ENCODE results near the gene CENPA.

The CENPA gene

DNA sequence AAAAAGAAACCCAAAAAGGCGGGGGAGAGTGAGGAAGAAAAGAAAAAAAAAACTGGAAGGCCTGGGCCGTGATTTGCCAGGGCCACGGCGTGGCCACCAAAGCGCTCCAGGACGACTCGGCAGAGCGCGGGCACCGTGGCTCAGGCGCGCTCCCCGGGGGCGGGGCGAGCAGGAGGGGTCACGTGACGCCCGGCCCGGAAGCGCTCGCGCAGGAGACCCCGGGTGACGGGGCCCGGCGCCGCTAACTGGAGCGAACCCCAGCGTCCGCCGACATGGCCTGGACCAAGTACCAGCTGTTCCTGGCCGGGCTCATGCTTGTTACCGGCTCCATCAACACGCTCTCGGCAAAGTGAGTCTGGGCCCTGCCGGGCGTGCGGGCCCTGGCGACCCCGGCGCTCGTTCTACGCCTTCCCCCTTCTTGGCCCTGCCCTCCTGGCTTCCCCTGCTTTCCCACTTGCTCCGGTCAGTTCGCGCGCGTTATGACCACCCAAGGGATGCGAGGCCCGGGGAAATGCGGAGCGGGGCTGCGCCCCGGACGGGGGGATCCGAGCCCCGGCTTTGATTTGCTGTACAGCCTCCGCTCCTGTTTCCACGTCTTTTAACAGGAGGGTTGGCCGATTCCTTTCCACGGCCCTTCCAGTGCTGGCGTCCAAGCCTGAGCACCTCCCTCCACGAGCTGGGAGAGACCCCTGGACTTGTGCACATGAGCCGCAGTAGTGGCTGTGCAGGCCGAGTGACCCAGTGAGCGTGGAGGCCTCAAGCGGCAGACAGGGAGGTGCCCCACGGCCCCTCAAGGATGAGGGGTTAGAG lies 21.6 kb upstream of the CENPA start, which contains the start of gene SLC35F6:
TSS of gene SLC35F6 (plus strand) at position 207 of the 810 bp plus-strand sequence. CDS start at position 273, 66 bp downstream.
- Histone ChIP-seq H3K4me3 (ENCODE audit: low read length) (peak within 1 kb of the TSS; percentile 99), H3K4me1 (ENCODE audit: control insufficient read depth, insufficient read depth, low read length) (peaks cover 43% of the 10 kb centered on the region), H3K9ac (ENCODE audit: low read length) (peak within 1 kb of the TSS; percentile 99), H3K36me3 (ENCODE audit: control insufficient read depth, insufficient read depth, low read length) (no peaks in the 10 kb centered on the region), H3K9me3 (ENCODE audit: control insufficient read depth, low read length) (no peaks in the 10 kb centered on the region), H3K27me3 (ENCODE audit: control insufficient read depth, insufficient read depth, low read length) (no peaks in the 10 kb centered on the region)

GRCh38 chr2:26764906-26765305 lies 20.9 kb upstream of the CENPA start:
- Histone ChIP-seq H3K27me3 (ENCODE audit: control insufficient read depth, insufficient read depth, low read length) (no peaks in the 10 kb centered on the region), H3K9me3 (ENCODE audit: control insufficient read depth, low read length) (no peaks in the 10 kb centered on the region), H3K9ac (ENCODE audit: low read length) (peak overlapping the region; percentile 99), H3K4me3 (ENCODE audit: low read length) (peak overlapping the region; percentile 99), H3K36me3 (ENCODE audit: control insufficient read depth, insufficient read depth, low read length) (no peaks in the 10 kb centered on the region), H3K4me1 (ENCODE audit: control insufficient read depth, insufficient read depth, low read length) (peaks cover 50% of the 10 kb centered on the region)

DNA sequence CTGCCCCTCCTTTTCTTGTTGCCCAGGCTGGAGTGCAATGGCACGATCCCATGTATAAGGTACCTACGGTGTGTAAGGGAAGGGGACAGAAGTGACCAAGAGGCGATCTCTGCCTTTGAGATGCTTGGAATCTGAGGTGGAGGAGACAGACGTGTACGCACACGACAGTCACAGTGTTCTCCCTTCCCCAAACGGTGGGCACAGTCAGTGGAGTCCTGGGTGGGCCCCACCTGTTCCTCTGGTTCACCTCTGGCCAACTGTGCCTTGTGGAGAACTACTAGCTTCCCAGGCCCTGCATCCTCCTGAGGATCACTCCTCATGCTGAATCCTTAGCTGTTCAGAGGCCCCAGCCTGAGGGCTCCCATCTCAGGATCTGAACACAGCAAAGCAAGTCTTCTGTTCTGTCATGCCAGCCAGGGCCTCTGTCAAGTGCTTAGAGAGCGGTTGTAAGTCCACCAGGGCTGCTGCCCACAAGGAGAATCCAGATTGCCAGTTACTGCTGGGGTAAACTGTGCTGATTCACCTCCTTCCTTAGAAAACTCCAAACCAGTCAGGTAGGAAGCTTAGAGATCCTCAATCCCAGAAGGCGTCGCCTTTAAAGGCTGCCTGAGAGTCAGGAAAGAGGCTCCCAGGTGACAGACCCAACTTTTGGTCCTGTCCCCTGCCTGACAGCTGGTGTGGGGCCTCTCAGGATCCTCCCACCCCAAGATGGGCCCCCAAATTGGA lies 20.2 kb upstream of the CENPA start:
- Histone ChIP-seq H3K27me3 (ENCODE audit: control insufficient read depth, insufficient read depth, low read length) (no peaks in the 10 kb centered on the region), H3K4me1 (ENCODE audit: control insufficient read depth, insufficient read depth, low read length) (peaks cover 55% of the 10 kb centered on the region), H3K36me3 (ENCODE audit: control insufficient read depth, insufficient read depth, low read length) (no peaks in the 10 kb centered on the region), H3K9me3 (ENCODE audit: control insufficient read depth, low read length) (no peaks in the 10 kb centered on the region), H3K4me3 (ENCODE audit: low read length) (peak overlapping the region; percentile 99), H3K9ac (ENCODE audit: low read length) (peak overlapping the region; percentile 99)

DNA sequence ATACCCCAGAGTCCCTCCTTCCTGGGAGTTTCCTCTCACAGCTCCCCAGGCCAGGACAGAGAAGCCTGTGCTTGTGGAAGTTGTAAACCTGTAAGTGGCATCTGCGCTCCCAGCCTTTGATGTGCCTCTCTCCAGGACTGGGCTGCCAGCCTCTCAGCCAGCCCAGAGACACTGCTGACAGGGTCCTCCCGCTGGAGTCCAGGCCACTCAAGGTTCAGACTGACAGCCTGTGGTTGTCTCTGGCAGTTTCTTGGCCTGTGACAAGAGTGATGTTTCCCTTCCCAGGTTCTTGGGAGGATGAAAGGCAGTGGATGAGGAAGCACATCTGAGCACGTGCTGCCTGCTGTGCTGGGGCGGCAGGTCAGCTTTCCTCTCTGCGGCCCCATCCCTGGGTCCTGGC lies 18.7 kb upstream of the CENPA start:
- H3K9me3 ChIP-seq (ENCODE audit: control insufficient read depth, low read length) = no peaks in the 10 kb centered on the region
- no peak overlapping the region for H3K4me3 ChIP-seq (ENCODE audit: low read length)
- H3K9ac ChIP-seq (ENCODE audit: low read length) = no peak overlapping the region
- H3K36me3 ChIP-seq (ENCODE audit: control insufficient read depth, insufficient read depth, low read length) = no peaks in the 10 kb centered on the region
- H3K27me3 ChIP-seq (ENCODE audit: control insufficient read depth, insufficient read depth, low read length) = no peaks in the 10 kb centered on the region
- peaks cover 70% of the 10 kb centered on the region for H3K4me1 ChIP-seq (ENCODE audit: control insufficient read depth, insufficient read depth, low read length)

DNA sequence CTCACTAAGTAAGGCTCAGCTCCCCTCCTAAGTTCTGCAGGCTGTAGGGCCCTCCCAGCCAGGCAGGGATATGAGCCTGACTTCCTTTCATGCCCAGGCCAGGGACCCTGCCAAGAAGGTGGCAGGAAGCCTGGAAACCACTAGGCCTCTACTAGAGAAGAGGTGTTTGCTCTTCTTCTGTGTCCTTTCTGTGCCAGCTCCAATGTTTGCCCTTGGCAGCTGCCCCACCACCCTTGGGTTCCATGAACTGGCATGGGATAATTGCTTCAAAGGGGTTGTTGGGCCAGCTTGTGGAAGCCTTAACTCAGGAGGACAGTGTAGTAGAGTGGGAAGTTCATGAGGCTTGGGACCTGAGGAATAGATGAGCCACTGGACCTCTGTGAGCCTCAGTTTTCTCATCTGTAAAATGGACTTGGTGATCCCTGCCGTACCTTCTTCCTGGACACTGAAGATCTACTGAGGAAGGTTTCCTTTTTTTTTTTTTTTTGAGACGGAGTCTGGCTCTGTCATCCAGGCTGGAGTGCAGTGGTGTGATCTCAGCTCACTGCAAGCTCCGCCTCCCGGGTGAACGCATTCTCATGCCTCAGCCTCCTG lies 17.9 kb upstream of the CENPA start:
- Histone ChIP-seq H3K9ac (ENCODE audit: low read length) (no peak overlapping the region), H3K9me3 (ENCODE audit: control insufficient read depth, low read length) (no peaks in the 10 kb centered on the region), H3K4me1 (ENCODE audit: control insufficient read depth, insufficient read depth, low read length) (peaks cover 79% of the 10 kb centered on the region), H3K36me3 (ENCODE audit: control insufficient read depth, insufficient read depth, low read length) (no peaks in the 10 kb centered on the region), H3K27me3 (ENCODE audit: control insufficient read depth, insufficient read depth, low read length) (no peaks in the 10 kb centered on the region), H3K4me3 (ENCODE audit: low read length) (no peak overlapping the region)

DNA sequence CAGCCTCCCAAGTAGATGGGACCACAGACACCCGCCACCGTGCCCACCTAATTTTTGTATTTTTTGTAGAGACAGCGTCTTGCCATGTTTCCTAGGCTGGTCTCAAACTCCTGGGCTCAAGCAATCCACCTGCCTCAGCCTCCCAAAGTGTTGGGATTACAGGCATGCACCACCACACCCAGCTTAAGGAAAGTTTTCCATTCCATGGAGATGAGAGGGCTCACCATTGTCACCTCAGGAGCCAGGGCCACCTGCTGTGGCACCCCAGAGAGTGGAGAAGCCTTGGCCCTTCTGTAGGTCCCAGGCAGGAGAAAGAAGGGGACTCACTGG lies 17.1 kb upstream of the CENPA start:
- H3K9ac ChIP-seq (ENCODE audit: low read length) = peak overlapping the region; percentile 53

GRCh38 chr2:26769089-26769761 lies 16.6 kb upstream of the CENPA start:
- H3K9me3 ChIP-seq (ENCODE audit: control insufficient read depth, low read length) = no peaks in the 10 kb centered on the region
- H3K4me1 ChIP-seq (ENCODE audit: control insufficient read depth, insufficient read depth, low read length) = peaks cover 73% of the 10 kb centered on the region
- no peaks in the 10 kb centered on the region for H3K27me3 ChIP-seq (ENCODE audit: control insufficient read depth, insufficient read depth, low read length)
- no peak overlapping the region for H3K4me3 ChIP-seq (ENCODE audit: low read length)
- peak overlapping the region; percentile 53 for H3K9ac ChIP-seq (ENCODE audit: low read length)
- H3K36me3 ChIP-seq (ENCODE audit: control insufficient read depth, insufficient read depth, low read length) = no peaks in the 10 kb centered on the region

More for the DNA sequence above, 17.1 kb upstream of the CENPA start:
- Histone ChIP-seq H3K9me3 (ENCODE audit: control insufficient read depth, low read length) (no peaks in the 10 kb centered on the region), H3K27me3 (ENCODE audit: control insufficient read depth, insufficient read depth, low read length) (no peaks in the 10 kb centered on the region), H3K4me3 (ENCODE audit: low read length) (no peak overlapping the region), H3K4me1 (ENCODE audit: control insufficient read depth, insufficient read depth, low read length) (peaks cover 75% of the 10 kb centered on the region), H3K36me3 (ENCODE audit: control insufficient read depth, insufficient read depth, low read length) (no peaks in the 10 kb centered on the region)

- no peaks in the 10 kb centered on the region for H3K9me3 ChIP-seq (ENCODE audit: control insufficient read depth, low read length)
- H3K4me3 ChIP-seq (ENCODE audit: low read length) = no peak overlapping the region
- no peaks in the 10 kb centered on the region for H3K27me3 ChIP-seq (ENCODE audit: control insufficient read depth, insufficient read depth, low read length)
- H3K9ac ChIP-seq (ENCODE audit: low read length) = no peak overlapping the region
- H3K4me1 ChIP-seq (ENCODE audit: control insufficient read depth, insufficient read depth, low read length) = peaks cover 59% of the 10 kb centered on the region
- H3K36me3 ChIP-seq (ENCODE audit: control insufficient read depth, insufficient read depth, low read length) = peaks cover 15% of the 10 kb centered on the region
Measured at GRCh38 chr2:26770986-26771586, 14.8 kb upstream of the CENPA start.

DNA sequence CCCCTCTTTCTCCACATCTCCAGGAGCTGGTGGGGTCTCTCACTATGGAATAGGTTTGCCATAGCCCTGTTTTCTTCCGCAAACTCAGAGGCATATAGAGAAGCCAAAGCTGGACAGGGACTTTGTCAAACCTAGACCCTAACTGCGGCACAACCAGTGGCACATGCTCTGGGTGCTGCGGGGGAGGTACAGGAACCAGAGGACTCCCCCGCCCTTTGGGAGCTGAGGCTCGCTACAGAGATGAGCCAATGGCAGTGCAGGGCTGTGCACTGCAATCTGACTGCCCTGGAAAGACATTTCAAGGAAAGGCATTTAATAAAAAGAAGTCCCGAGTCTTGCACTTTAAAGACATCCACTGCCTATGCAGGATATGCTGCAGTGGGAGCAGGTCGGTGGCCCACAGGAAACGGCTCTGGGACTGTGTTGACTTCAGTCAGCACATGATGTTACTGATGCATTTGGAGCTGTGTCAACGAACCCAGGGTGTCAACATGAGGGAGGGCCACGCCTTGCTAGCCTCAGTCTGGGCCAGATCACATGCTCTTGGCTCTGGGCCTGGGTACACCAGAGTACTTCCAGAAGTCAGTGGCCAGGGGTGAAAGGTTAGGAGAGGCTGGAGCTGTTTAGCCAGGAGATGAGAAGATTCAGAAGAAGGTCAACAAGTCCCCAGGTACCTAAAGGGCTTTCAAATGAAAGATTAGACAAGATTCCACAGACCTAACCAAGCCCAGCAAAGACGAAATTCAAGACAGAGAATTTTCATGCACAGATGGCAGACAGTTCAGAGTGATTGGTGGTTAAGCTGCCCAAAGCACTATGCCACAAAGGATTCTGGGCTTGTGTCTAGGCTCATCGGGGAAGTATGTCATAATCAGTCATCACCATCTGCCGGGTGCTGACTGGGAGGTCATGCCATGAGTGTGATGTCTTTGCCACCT lies 13.5 kb upstream of the CENPA start:
- peak overlapping the region; percentile 14 for H3K9ac ChIP-seq (ENCODE audit: low read length)

DNA sequence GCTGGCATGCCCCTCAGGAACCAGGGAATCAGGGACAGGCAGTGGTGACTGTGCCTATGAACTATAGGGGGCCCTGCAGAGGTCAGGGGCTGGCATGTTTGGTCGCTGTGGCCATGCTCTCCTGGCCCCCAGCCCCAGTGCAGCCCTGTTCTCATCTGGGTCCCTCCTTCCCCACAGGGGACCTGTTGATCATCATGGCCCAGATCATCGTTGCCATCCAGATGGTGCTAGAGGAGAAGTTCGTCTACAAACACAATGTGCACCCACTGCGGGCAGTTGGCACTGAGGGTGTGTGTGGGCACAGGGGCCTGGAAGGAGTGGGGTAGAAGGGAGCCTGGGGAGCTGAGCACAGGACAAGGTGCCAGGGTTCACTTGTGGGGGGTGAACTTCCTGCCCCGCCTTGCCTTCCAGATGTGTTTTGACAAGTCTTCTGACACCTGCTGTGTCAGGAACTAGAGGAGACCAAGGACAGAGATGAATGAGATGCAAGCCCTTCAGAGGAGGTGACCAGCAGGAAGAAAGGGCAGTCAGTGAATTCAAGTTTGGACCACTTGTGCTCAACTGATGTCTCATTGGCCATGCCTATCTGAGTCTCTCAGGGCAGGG lies 9.6 kb upstream of the CENPA start:
- H3K4me3 ChIP-seq (ENCODE audit: low read length) = no peak overlapping the region
- peaks cover 45% of the 10 kb centered on the region for H3K36me3 ChIP-seq (ENCODE audit: control insufficient read depth, insufficient read depth, low read length)
- H3K27me3 ChIP-seq (ENCODE audit: control insufficient read depth, insufficient read depth, low read length) = no peaks in the 10 kb centered on the region
- H3K9ac ChIP-seq (ENCODE audit: low read length) = no peak overlapping the region
- H3K9me3 ChIP-seq (ENCODE audit: control insufficient read depth, low read length) = no peaks in the 10 kb centered on the region
- peaks cover 28% of the 10 kb centered on the region for H3K4me1 ChIP-seq (ENCODE audit: control insufficient read depth, insufficient read depth, low read length)

More for the DNA sequence above, 13.5 kb upstream of the CENPA start:
- H3K27me3 ChIP-seq (ENCODE audit: control insufficient read depth, insufficient read depth, low read length) = no peaks in the 10 kb centered on the region
- peaks cover 23% of the 10 kb centered on the region for H3K36me3 ChIP-seq (ENCODE audit: control insufficient read depth, insufficient read depth, low read length)
- peaks cover 55% of the 10 kb centered on the region for H3K4me1 ChIP-seq (ENCODE audit: control insufficient read depth, insufficient read depth, low read length)
- no peak overlapping the region for H3K4me3 ChIP-seq (ENCODE audit: low read length)
- no peaks in the 10 kb centered on the region for H3K9me3 ChIP-seq (ENCODE audit: control insufficient read depth, low read length)
